ENCODE data around the gene DYTN. TPM values are rescaled to one million over a fixed set of nuclear protein-coding genes. Genes with fewer than 3 reads are reported as not detected.
"Not testable (repeated sequence)": the region's sequence is repeated elsewhere in the genome, so short reads cannot be mapped to it uniquely, and the experiment has no call there.

Gene DYTN
- total RNA-seq, 2 experiments from 2014 or later: not detected

GRCh38 chr2:206723288-206723687, 5.1 kb upstream of the DYTN start:
- Mint-ChIP-seq H3K9me3 (no peaks in the 10 kb centered on the region), H3K4me3 (no peak overlapping the region), H3K36me3 (no peaks in the 10 kb centered on the region), H3K4me1 (no peaks in the 10 kb centered on the region), H3K27ac (no peak overlapping the region), H3K27me3 (peaks cover 32% of the 10 kb centered on the region)
- DNase-seq (no peak), ATAC-seq (ENCODE audit: low read depth) (no peak)
- POLR2A ChIA-PET: no interaction called here

- Mint-ChIP-seq H3K9me3 (no peaks in the 10 kb centered on the region), H3K4me3 (no peak overlapping the region), H3K27me3 (peaks cover 29% of the 10 kb centered on the region), H3K36me3 (no peaks in the 10 kb centered on the region), H3K27ac (no peak overlapping the region), H3K4me1 (no peaks in the 10 kb centered on the region)
- ATAC-seq (ENCODE audit: low read depth) (no peak), DNase-seq (no peak)
- POLR2A ChIA-PET: no interaction called here
These were observed 3.2 kb upstream of the DYTN start for GRCh38 chr2:206721256-206721920.

GRCh38 chr2:206716623-206717022, 1.6 kb downstream of the DYTN start:
- no peak for ATAC-seq (ENCODE audit: low read depth)
- POLR2A ChIA-PET: no interaction called here
- H3K4me3 Mint-ChIP-seq: no peak overlapping the region
- no peaks in the 10 kb centered on the region for H3K36me3 Mint-ChIP-seq
- H3K9me3 Mint-ChIP-seq: no peaks in the 10 kb centered on the region
- H3K27ac Mint-ChIP-seq: no peak overlapping the region
- H3K27me3 Mint-ChIP-seq: peaks cover 11% of the 10 kb centered on the region
- peaks cover 3% of the 10 kb centered on the region for H3K4me1 Mint-ChIP-seq
- no peak for DNase-seq

- H3K36me3 Mint-ChIP-seq; H3K27ac Mint-ChIP-seq; DNase-seq; POLR2A ChIA-PET; H3K9me3 Mint-ChIP-seq; H3K4me1 Mint-ChIP-seq; H3K4me3 Mint-ChIP-seq; ATAC-seq (ENCODE audit: low read depth): not testable (repeated sequence)
- H3K27me3 Mint-ChIP-seq: peaks cover 14% of the 10 kb centered on the region
These were observed 3.0 kb downstream of the DYTN start for GRCh38 chr2:206715183-206715582.

- no peaks in the 10 kb centered on the region for H3K36me3 Mint-ChIP-seq
- no peak for DNase-seq
- H3K4me1 Mint-ChIP-seq: peaks cover 3% of the 10 kb centered on the region
- H3K27me3 Mint-ChIP-seq: peaks cover 20% of the 10 kb centered on the region
- POLR2A ChIA-PET: no interaction called here
- no peak overlapping the region for H3K27ac Mint-ChIP-seq
- H3K9me3 Mint-ChIP-seq: no peaks in the 10 kb centered on the region
- no peak overlapping the region for H3K4me3 Mint-ChIP-seq
- ATAC-seq (ENCODE audit: low read depth): no peak
These were observed 4.5 kb downstream of the DYTN start for GRCh38 chr2:206713746-206714145.

GRCh38 chr2:206708286-206708685, 9.9 kb downstream of the DYTN start:
- no peak for DNase-seq
- POLR2A ChIA-PET: no interaction called here
- H3K27me3 Mint-ChIP-seq: peaks cover 18% of the 10 kb centered on the region
- no peak overlapping the region for H3K4me3 Mint-ChIP-seq
- ATAC-seq (ENCODE audit: low read depth): no peak
- H3K36me3 Mint-ChIP-seq: no peaks in the 10 kb centered on the region
- no peaks in the 10 kb centered on the region for H3K4me1 Mint-ChIP-seq
- H3K27ac Mint-ChIP-seq: no peak overlapping the region
- H3K9me3 Mint-ChIP-seq: no peaks in the 10 kb centered on the region

- ATAC-seq (ENCODE audit: low read depth) (no peak), DNase-seq (no peak)
- no peaks in the 10 kb centered on the region for H3K36me3 Mint-ChIP-seq
- no peak overlapping the region for H3K4me3 Mint-ChIP-seq
- H3K4me1 Mint-ChIP-seq: no peaks in the 10 kb centered on the region
- no peaks in the 10 kb centered on the region for H3K9me3 Mint-ChIP-seq
- no peak overlapping the region for H3K27ac Mint-ChIP-seq
- POLR2A ChIA-PET: no interaction called here
- peaks cover 18% of the 10 kb centered on the region for H3K27me3 Mint-ChIP-seq
These were observed 11.0 kb downstream of the DYTN start for GRCh38 chr2:206707164-206707701.

GRCh38 chr2:206701952-206702605, 16.1 kb downstream of the DYTN start:
- ATAC-seq (ENCODE audit: low read depth): no peak
- peaks cover 17% of the 10 kb centered on the region for H3K27me3 Mint-ChIP-seq
- H3K9me3 Mint-ChIP-seq: no peaks in the 10 kb centered on the region
- no peak overlapping the region for H3K4me3 Mint-ChIP-seq
- peaks cover 3% of the 10 kb centered on the region for H3K4me1 Mint-ChIP-seq
- no peaks in the 10 kb centered on the region for H3K36me3 Mint-ChIP-seq
- POLR2A ChIA-PET: no interaction called here
- H3K27ac Mint-ChIP-seq: no peak overlapping the region
- DNase-seq: no peak

- Mint-ChIP-seq H3K4me3 (no peak overlapping the region), H3K4me1 (peaks cover 3% of the 10 kb centered on the region), H3K9me3 (no peaks in the 10 kb centered on the region), H3K27ac (no peak overlapping the region), H3K36me3 (no peaks in the 10 kb centered on the region), H3K27me3 (peaks cover 17% of the 10 kb centered on the region)
- DNase-seq: no peak
- no peak for ATAC-seq (ENCODE audit: low read depth)
- POLR2A ChIA-PET: no interaction called here
These were observed 18.0 kb downstream of the DYTN start for GRCh38 chr2:206700156-206700555.

- POLR2A ChIA-PET: no interaction called here
- H3K27ac Mint-ChIP-seq: no peak overlapping the region
- peaks cover 3% of the 10 kb centered on the region for H3K4me1 Mint-ChIP-seq
- DNase-seq: no peak
- H3K4me3 Mint-ChIP-seq: no peak overlapping the region
- peaks cover 17% of the 10 kb centered on the region for H3K27me3 Mint-ChIP-seq
- H3K36me3 Mint-ChIP-seq: no peaks in the 10 kb centered on the region
- ATAC-seq (ENCODE audit: low read depth): no peak
- no peaks in the 10 kb centered on the region for H3K9me3 Mint-ChIP-seq
These were observed 19.4 kb downstream of the DYTN start for GRCh38 chr2:206698811-206699210.

GRCh38 chr2:206696910-206697309, 21.3 kb downstream of the DYTN start:
- Mint-ChIP-seq H3K4me1 (peaks cover 3% of the 10 kb centered on the region), H3K27me3 (peaks cover 17% of the 10 kb centered on the region), H3K36me3 (no peaks in the 10 kb centered on the region), H3K9me3 (no peaks in the 10 kb centered on the region), H3K27ac (no peak overlapping the region), H3K4me3 (no peak overlapping the region)
- ATAC-seq (ENCODE audit: low read depth) (no peak), DNase-seq (no peak)
- POLR2A ChIA-PET: no interaction called here

GRCh38 chr2:206693399-206694137, 24.6 kb downstream of the DYTN start:
- Mint-ChIP-seq H3K36me3 (no peaks in the 10 kb centered on the region), H3K27ac (no peak overlapping the region), H3K27me3 (peaks cover 2% of the 10 kb centered on the region), H3K4me3 (no peak overlapping the region), H3K9me3 (no peaks in the 10 kb centered on the region), H3K4me1 (peaks cover 2% of the 10 kb centered on the region)
- ATAC-seq (ENCODE audit: low read depth): no peak
- POLR2A ChIA-PET: no interaction called here
- no peak for DNase-seq

- Mint-ChIP-seq H3K4me3 (no peak overlapping the region), H3K36me3 (no peaks in the 10 kb centered on the region), H3K9me3 (no peaks in the 10 kb centered on the region), H3K27me3 (peaks cover 2% of the 10 kb centered on the region), H3K27ac (no peak overlapping the region), H3K4me1 (peaks cover 2% of the 10 kb centered on the region)
- DNase-seq: no peak
- POLR2A ChIA-PET: no interaction called here
- ATAC-seq (ENCODE audit: low read depth): no peak
These were observed 25.2 kb downstream of the DYTN start for GRCh38 chr2:206692971-206693370.

GRCh38 chr2:206688990-206689389, 29.2 kb downstream of the DYTN start:
- Mint-ChIP-seq H3K27ac (no peak overlapping the region), H3K4me3 (no peak overlapping the region), H3K9me3 (no peaks in the 10 kb centered on the region), H3K27me3 (peaks cover 6% of the 10 kb centered on the region), H3K4me1 (peaks cover 2% of the 10 kb centered on the region), H3K36me3 (no peaks in the 10 kb centered on the region)
- ATAC-seq (ENCODE audit: low read depth) (no peak), DNase-seq (no peak)
- POLR2A ChIA-PET: no interaction called here
